Mucosa of descending colon (tissue), 3 donors: ENCODE measurements around the gene APLP1. TPM values are rescaled to one million over a fixed set of nuclear protein-coding genes. Genes with fewer than 3 reads are reported as not detected.
A peak's percentile ranks its signal among the peaks of the same experiment; 100 is the strongest.

Experiments
- ATAC-seq: fragments of 200-7000 bp; cut with Tn5 transposase; one replicate; pipeline ENCODE4 v1.9.1; 2020; ENCODE audit warnings: mild to moderate bottlenecking, moderate library complexity
- DNase-seq, 3 donors: peaks; one replicate each; pipeline ENCODE4 v3.0.0-alpha.2; 2020
- H3K36me3 ChIP-seq: fragments of 200-600 bp; one replicate; pipeline ENCODE4 v1.8.0; 2021; ENCODE audit warnings: low read depth, mild to moderate bottlenecking
- H3K4me1 ChIP-seq: fragments of 200-600 bp; one replicate; pipeline ENCODE4 v1.8.0; 2021; ENCODE audit warnings: low read depth, mild to moderate bottlenecking
- H3K4me3 ChIP-seq: fragments of 200-600 bp; one replicate; pipeline ENCODE4 v1.8.0; 2021; ENCODE audit warnings: mild to moderate bottlenecking
- H3K9me3 ChIP-seq: fragments of 200-600 bp; one replicate; pipeline ENCODE4 v1.8.0; 2021; ENCODE audit warnings: mild to moderate bottlenecking
- intact Hi-C, 2 donors: fragments of 100-400 bp; cut with DNase I in 1 of 2; cut with micrococcal nuclease in 1 of 2; formaldehyde crosslinking; loops; one replicate each; pipeline versions ENCODE4 v1.11.0 to v1.11.1; 2022; cut with DNase I, micrococcal nuclease
- total RNA-seq, 3 donors: library from RNA; stranded (reverse); fragmentation: NEBNext Ultra II Directional in 2 of 3; extraction: Animal tissue kit (Norgen Biotek cat#: 25700) in 2 of 3; gene quantifications; one replicate each; pipeline versions ENCODE4 v1.2.1 to v1.2.4, GENCODE V29; 2021 to 2023
- TF ChIP-seq, protein P1 (sequence below): fragments of 200-600 bp; IDR thresholded peaks from one replicate; pipeline ENCODE4 v1.8.0; 2022; ENCODE audit warnings: antibody characterized with exemption, mild to moderate bottlenecking
- donor health status: DM: no; HTN: no; CAD: no; lungs with moderate emphysema.
- donor health status: DM: no; HTN: no; CAD: no.
- donor health status: DM: no; HTN: yes; CAD: no.

APLP1 gene
- total RNA-seq, 3 donors from 2014 or later = 1.6 to 13.2 (median 1.9) TPM

DNA sequence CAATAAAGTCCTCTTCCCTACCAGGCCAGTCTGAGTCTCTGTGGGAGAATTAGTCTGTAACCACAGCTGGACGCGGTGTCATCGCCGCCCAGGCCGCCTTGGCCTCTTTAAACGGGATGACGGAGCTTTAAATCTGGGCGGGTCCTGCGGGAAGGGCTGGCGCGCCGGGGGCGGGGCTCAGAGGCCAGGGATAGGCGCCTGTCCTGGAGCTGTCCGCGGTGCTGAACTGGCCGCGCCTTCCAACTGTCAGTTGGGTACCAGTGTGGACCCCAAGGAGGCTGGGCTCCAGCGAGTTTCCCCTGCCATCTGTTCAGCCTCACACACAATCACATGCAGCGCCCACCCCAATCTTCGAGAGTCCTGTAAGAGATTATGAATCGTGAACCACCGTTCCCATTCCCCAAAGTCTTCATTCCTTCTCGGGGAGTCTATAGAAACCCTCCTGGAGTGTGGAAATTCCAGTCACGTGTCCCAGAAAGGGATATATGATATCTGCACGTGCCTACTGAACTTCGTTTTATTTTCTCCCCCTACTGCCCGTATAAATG lies 11.5 kb downstream of the APLP1 start:
- intact Hi-C loops = loop anchor here (5.0 to 10.0 kb wide), 2 partner anchors 52 to 55 kb away; partner anchors contain the start of gene LRFN3 (in 1 of the 2)
- Histone ChIP-seq H3K4me1 (no peaks in the 10 kb centered on the region), H3K9me3 (no peaks in the 10 kb centered on the region), H3K36me3 (no peaks in the 10 kb centered on the region), H3K4me3 (no peak overlapping the region)
- TF ChIP-seq, protein P1, sequence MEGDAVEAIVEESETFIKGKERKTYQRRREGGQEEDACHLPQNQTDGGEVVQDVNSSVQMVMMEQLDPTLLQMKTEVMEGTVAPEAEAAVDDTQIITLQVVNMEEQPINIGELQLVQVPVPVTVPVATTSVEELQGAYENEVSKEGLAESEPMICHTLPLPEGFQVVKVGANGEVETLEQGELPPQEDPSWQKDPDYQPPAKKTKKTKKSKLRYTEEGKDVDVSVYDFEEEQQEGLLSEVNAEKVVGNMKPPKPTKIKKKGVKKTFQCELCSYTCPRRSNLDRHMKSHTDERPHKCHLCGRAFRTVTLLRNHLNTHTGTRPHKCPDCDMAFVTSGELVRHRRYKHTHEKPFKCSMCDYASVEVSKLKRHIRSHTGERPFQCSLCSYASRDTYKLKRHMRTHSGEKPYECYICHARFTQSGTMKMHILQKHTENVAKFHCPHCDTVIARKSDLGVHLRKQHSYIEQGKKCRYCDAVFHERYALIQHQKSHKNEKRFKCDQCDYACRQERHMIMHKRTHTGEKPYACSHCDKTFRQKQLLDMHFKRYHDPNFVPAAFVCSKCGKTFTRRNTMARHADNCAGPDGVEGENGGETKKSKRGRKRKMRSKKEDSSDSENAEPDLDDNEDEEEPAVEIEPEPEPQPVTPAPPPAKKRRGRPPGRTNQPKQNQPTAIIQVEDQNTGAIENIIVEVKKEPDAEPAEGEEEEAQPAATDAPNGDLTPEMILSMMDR = no peak
- ATAC-seq = peak; percentile 98
- DNase-seq = peak; percentile 89 to 96 (median 92)

DNA sequence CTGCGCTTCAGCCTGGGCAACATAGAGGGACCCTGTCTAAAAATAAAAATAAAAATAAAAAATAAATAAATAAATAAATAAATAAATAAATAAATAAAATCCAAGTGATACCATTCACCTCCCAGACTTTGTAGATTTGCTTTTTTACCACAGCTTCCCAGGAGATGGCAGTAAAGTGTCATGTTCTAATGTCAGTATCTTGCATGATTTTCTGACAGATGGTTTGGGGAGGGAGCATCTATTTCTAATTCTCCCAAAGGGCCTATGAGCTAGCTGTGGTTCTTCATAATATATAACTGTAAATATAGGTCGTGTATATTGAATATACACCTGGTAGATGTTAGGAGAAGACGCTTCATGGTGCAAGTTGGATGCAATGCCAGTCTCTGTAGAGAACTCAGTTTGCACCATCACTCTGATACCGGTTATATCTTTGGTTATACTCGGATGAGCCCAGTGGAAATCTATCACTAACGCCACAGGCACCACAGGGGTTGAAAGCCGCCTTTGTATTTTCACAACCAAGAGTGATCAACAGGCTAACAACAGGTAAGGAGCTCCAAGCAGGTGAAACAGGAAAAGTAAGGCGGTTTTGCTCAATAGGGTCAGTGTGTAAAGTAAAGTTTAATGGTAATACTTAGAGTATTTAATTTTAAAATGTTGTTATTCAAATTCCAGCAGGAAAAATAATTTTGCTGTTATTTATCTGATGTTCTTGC lies 13.9 kb downstream of the APLP1 start:
- no peaks in the 10 kb centered on the region for H3K36me3 ChIP-seq
- peak in 1 of 3 donors; percentile 83 for DNase-seq
- intact Hi-C loops = loop anchor here (5.0 to 10.0 kb wide), 2 partner anchors 50 to 53 kb away; partner anchors contain the start of gene LRFN3 (in 1 of the 2)
- TF ChIP-seq, protein P1 = no peak
- no peaks in the 10 kb centered on the region for H3K4me1 ChIP-seq
- no peaks in the 10 kb centered on the region for H3K9me3 ChIP-seq
- peak; percentile 60 for ATAC-seq
- no peak overlapping the region for H3K4me3 ChIP-seq

DNA sequence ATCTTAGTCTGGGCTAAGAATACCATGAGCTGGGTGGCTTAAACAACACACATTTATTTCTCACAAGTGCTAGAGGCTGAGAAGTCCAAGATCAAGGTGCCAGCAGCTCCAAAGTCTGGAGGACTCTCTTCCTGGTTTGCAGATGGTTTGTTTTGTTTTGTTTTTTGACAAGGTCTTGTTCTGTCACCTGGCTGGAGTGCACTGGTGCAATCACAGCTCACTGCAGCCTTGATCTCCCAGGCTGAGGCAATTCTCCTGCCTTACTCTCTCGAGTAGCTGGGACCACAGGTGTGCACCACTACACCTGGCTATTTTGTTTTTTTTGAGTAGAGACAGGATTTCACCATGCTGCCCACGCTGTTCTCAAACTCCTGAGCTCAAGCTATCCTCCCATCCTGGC lies 15.5 kb downstream of the APLP1 start:
- DNase-seq (no peak), ATAC-seq (no peak)
- Histone ChIP-seq H3K4me1 (no peaks in the 10 kb centered on the region), H3K4me3 (no peak overlapping the region), H3K9me3 (no peaks in the 10 kb centered on the region), H3K36me3 (no peaks in the 10 kb centered on the region)
- intact Hi-C loops = loop anchor here (5.0 to 10.0 kb wide), 2 partner anchors 48 to 51 kb away; partner anchors contain the start of gene LRFN3 (in 1 of the 2)
- TF ChIP-seq, protein P1 = no peak

DNA sequence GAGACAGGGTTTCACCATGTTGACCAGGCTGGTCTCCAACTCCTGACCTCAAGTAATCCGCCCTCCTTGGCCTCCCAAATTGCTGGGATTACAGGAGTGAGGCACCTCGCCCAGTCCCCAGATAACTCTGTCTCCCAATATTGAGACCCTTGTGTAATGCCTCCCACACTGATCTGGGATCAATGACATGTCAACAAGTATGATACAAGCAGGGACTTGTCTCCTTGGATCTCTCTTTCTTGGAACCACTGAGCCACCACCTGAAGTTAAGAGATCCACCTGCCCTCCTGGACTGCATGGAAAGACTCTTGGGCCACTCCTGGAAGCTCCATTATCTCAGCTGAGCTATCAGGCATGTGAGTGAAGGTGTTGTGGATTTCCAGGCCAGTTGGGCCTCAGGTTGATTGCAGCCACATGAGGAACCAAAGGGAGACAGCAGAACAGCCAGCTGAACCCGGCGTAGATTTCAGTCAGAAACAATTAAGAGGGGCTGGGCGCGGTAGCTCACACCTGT lies 16.9 kb downstream of the APLP1 start:
- Histone ChIP-seq H3K4me1 (no peaks in the 10 kb centered on the region), H3K9me3 (no peaks in the 10 kb centered on the region), H3K4me3 (no peak overlapping the region), H3K36me3 (no peaks in the 10 kb centered on the region)
- ATAC-seq (no peak), DNase-seq (no peak)
- TF ChIP-seq, protein P1 = no peak
- intact Hi-C loops = loop anchor here in 1 of 2 donors (10.0 kb wide), 1 partner anchor 50 kb away; the partner anchor contains the start of gene LRFN3

DNA sequence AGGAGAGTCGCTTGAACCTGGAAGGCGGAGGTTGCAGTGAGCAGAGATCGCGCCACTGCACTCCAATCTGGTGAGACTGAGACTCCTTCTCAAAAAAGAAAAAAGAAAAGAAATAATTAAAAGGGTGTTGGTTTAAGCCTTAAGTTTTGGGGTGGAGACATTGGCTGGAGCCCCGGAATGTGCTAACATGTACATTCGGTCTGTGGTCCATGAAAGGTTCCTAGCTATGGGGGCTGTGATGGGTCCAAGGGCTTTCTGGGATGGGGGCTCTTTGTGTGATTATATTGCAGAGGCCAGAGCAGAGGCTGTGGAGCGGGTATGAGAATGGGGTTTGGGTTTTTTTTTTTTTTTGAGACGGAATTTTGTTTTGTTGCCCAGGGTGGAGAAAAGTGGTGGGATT lies 17.5 kb downstream of the APLP1 start:
- H3K9me3 ChIP-seq = no peaks in the 10 kb centered on the region
- no peaks in the 10 kb centered on the region for H3K4me1 ChIP-seq
- TF ChIP-seq, protein P1 = no peak
- ATAC-seq (no peak), DNase-seq (no peak)
- intact Hi-C loops = loop anchor here in 1 of 2 donors (10.0 kb wide), 1 partner anchor 49 kb away; the partner anchor contains the start of gene LRFN3
- no peaks in the 10 kb centered on the region for H3K36me3 ChIP-seq
- no peak overlapping the region for H3K4me3 ChIP-seq
